DMS79 (cell line): ENCODE measurements around the gene GPR17.
A peak's percentile ranks its signal among the peaks of the same experiment; 100 is the strongest.

ENCODE experiments used
- DNase-seq: peaks from one replicate; lab custom pipeline; 2025; lab: John Stamatoyannopoulos, UW

The GPR17 gene

GRCh38 chr2:127694986-127695385 is 49.0 kb downstream of the GPR17 start:
- no peak for DNase-seq

GRCh38 chr2:127695491-127696472 is 49.8 kb downstream of the GPR17 start:
- DNase-seq, result peak; percentile 46

- no peak for DNase-seq
Measured at GRCh38 chr2:127697482-127698180, 51.7 kb downstream of the GPR17 start.

GRCh38 chr2:127698553-127699355 is 52.8 kb downstream of the GPR17 start:
- DNase-seq, result no peak

GRCh38 chr2:127700527-127701192 is 54.7 kb downstream of the GPR17 start:
- no peak for DNase-seq

- peak; percentile 78 for DNase-seq
Measured at GRCh38 chr2:127701193-127701650, 55.3 kb downstream of the GPR17 start, which contains the start of gene SFT2D3. SFT2D3 (plus strand) TSS chr2:127701497; CDS start chr2:127701529, 32 bp downstream.

GRCh38 chr2:127701651-127702394 is 55.9 kb downstream of the GPR17 start:
- DNase-seq, result peak; percentile 41
